HG03565 (cell line): Measurements from ENCODE around the gene BOD1L1.
"Not testable (repeated sequence)": the region's sequence is repeated elsewhere in the genome, so short reads cannot be mapped to it uniquely, and the experiment has no call there.

Source experiments
- ATAC-seq: cut with Tn5 transposase; IDR thresholded peaks from one replicate; pipeline ENCODE4 v1.9.1; 2021; ENCODE audit warnings: mild to moderate bottlenecking, moderate library complexity; ENCODE audit not compliant: unreplicated experiment

Gene BOD1L1

GRCh38 chr4:13561673-13562072 is 65.9 kb downstream of the BOD1L1 start:
- no peak for ATAC-seq

GRCh38 chr4:13560111-13560510 is 67.4 kb downstream of the BOD1L1 start:
- not testable (repeated sequence) for ATAC-seq

GRCh38 chr4:13559413-13559812 is 68.1 kb downstream of the BOD1L1 start:
- ATAC-seq = no peak

- ATAC-seq = no peak
These were observed 68.6 kb downstream of the BOD1L1 start for GRCh38 chr4:13558881-13559280.

- no peak for ATAC-seq
These were observed 72.2 kb downstream of the BOD1L1 start for GRCh38 chr4:13555325-13555724.

GRCh38 chr4:13553081-13553480 is 74.4 kb downstream of the BOD1L1 start:
- no peak for ATAC-seq

- peak; percentile 78 for ATAC-seq
These were observed 78.5 kb downstream of the BOD1L1 start for GRCh38 chr4:13548984-13549546.

- ATAC-seq = no peak
These were observed 79.2 kb downstream of the BOD1L1 start for GRCh38 chr4:13548059-13548983.

GRCh38 chr4:13547485-13548041 is 80.0 kb downstream of the BOD1L1 start:
- no peak for ATAC-seq

GRCh38 chr4:13546941-13547484 is 80.5 kb downstream of the BOD1L1 start:
- ATAC-seq = no peak

- no peak for ATAC-seq
These were observed 81.2 kb downstream of the BOD1L1 start for GRCh38 chr4:13546142-13546940.

GRCh38 chr4:13545394-13545808 is 82.1 kb downstream of the BOD1L1 start:
- no peak for ATAC-seq

- ATAC-seq = peak; percentile 36
These were observed 82.7 kb downstream of the BOD1L1 start for GRCh38 chr4:13544606-13545393.

- no peak for ATAC-seq
These were observed 83.5 kb downstream of the BOD1L1 start, which contains the start of gene NKX3-2 for GRCh38 chr4:13543839-13544605. TSS of gene NKX3-2 (minus strand) at chr4:13544508. CDS start at chr4:13544414, 94 bp downstream.

GRCh38 chr4:13543032-13543838 is 84.3 kb downstream of the BOD1L1 start:
- ATAC-seq = no peak

- no peak for ATAC-seq
These were observed 84.9 kb downstream of the BOD1L1 start for GRCh38 chr4:13542577-13543031.

GRCh38 chr4:13541720-13542576 is 85.6 kb downstream of the BOD1L1 start:
- no peak for ATAC-seq
